Colonic mucosa (tissue), 4 donors: ENCODE data around the gene SLC29A2. TPM values are rescaled to one million over a fixed set of nuclear protein-coding genes. Genes with fewer than 3 reads are reported as not detected.
A peak's percentile ranks its signal among the peaks of the same experiment; 100 is the strongest.

Experiments used
- DNase-seq: peaks from one replicate; pipeline ENCODE4 v3.0.0-alpha.2; 2020
- H3K27ac ChIP-seq: fragments of 200-600 bp; one replicate; pipeline ENCODE4 v1.8.0; 2021
- H3K27me3 ChIP-seq: fragments of 200-600 bp; one replicate; pipeline ENCODE4 v1.8.0; 2021
- H3K36me3 ChIP-seq: fragments of 200-600 bp; one replicate; pipeline ENCODE4 v1.8.0; 2021
- H3K4me1 ChIP-seq: fragments of 200-600 bp; one replicate; pipeline ENCODE4 v1.8.0; 2021; ENCODE audit warnings: mild to moderate bottlenecking
- H3K4me3 ChIP-seq: fragments of 200-600 bp; one replicate; pipeline ENCODE4 v1.8.0; 2021
- H3K9ac ChIP-seq, 2 donors: one replicate each; pipeline ENCODE4 v1.7.0; 2013; ENCODE audit warnings: control low read depth in 2 of 2, low read depth in 2 of 2, low read length in 2 of 2
- H3K9me3 ChIP-seq: fragments of 200-600 bp; one replicate; pipeline ENCODE4 v1.8.0; 2021
- intact Hi-C: fragments of 100-400 bp; cut with DNase I; formaldehyde crosslinking; loops from one replicate; pipeline ENCODE4 v1.14.1; 2022
- total RNA-seq, 2 donors: library from RNA; stranded (reverse); fragmentation: NEBNext Ultra II Directional in 1 of 2; extraction: Animal tissue kit (Norgen Biotek cat#: 25700) in 1 of 2; gene quantifications; one replicate each; pipeline ENCODE4 v1.2.1, GENCODE V29; 2021
- TF ChIP-seq, protein P1 (sequence below): fragments of 200-600 bp; IDR thresholded peaks from one replicate; pipeline ENCODE4 v1.8.0; 2022; ENCODE audit warnings: antibody characterized with exemption, mild to moderate bottlenecking
- donor health status: healthy.
- donor health status: DM: no; HTN: no; CAD: no.
- donor health status: DM: no; HTN: no; CAD: no.

Gene SLC29A2
- total RNA-seq, 2 donors from 2014 or later: 20.2 to 28.3 TPM

DNA sequence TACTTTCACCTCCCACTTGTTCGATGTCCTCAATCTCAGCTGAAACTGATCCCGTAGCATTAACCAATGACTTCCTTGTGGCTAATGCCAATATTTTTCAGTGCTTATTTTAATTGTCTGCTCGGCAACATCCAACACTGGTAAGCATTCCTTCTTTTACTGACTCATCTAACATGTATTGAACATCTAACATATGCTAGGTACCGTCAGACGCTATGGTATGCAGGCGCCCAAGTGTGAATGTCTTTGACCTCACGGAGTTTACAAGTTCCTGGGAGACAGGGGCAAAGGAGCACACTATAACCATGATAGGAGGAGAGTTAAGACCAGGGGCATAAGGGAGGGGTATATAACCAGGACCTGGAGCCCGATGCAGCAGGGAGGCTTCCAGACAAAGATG lies 28.4 kb downstream of the SLC29A2 start:
- Histone ChIP-seq H3K9ac (peak overlapping the region in 1 of 2 donors; percentile 98), H3K36me3 (peaks cover 7% of the 10 kb centered on the region), H3K4me3 (no peak overlapping the region), H3K27ac (no peak overlapping the region), H3K4me1 (peaks cover 25% of the 10 kb centered on the region), H3K27me3 (no peaks in the 10 kb centered on the region), H3K9me3 (no peaks in the 10 kb centered on the region)
- no peak for DNase-seq
- intact Hi-C loops: no loop called here
- TF ChIP-seq, protein P1, sequence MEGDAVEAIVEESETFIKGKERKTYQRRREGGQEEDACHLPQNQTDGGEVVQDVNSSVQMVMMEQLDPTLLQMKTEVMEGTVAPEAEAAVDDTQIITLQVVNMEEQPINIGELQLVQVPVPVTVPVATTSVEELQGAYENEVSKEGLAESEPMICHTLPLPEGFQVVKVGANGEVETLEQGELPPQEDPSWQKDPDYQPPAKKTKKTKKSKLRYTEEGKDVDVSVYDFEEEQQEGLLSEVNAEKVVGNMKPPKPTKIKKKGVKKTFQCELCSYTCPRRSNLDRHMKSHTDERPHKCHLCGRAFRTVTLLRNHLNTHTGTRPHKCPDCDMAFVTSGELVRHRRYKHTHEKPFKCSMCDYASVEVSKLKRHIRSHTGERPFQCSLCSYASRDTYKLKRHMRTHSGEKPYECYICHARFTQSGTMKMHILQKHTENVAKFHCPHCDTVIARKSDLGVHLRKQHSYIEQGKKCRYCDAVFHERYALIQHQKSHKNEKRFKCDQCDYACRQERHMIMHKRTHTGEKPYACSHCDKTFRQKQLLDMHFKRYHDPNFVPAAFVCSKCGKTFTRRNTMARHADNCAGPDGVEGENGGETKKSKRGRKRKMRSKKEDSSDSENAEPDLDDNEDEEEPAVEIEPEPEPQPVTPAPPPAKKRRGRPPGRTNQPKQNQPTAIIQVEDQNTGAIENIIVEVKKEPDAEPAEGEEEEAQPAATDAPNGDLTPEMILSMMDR: no peak

DNA sequence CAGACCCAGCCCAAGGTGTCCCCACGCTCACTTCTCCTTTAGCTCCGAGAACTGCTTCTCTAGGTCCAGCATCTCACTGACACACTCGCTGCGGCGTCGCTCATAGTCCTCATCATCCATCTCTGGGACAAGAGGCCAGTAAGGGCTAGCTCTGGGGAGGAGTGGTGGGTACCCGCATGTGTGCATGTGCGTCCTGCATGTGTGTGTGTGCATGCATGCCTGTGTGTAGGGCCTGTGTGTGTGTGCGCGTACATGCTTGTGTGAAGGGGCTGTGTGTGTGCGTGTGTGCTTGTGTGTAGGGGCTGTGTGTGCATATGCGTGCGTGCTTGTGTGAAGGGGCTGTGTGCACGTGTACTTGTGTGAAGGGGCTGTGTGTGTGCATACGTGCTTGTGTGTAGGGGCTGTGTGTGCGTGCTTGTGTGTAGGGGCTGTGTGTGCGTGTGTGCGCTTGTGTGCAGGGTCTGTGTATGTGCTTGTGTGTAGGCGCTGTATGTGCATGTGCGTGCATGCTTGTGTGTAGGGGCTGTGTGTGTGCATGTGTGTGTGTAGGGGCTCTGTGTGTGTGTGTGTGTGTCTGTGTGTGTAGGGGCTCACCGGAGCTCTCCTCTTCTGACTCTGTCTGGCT lies 29.9 kb downstream of the SLC29A2 start:
- Histone ChIP-seq H3K27ac (no peak overlapping the region), H3K9me3 (no peaks in the 10 kb centered on the region), H3K27me3 (no peaks in the 10 kb centered on the region), H3K4me1 (peaks cover 28% of the 10 kb centered on the region), H3K4me3 (no peak overlapping the region), H3K36me3 (peaks cover 7% of the 10 kb centered on the region), H3K9ac (no peak overlapping the region)
- no peak for DNase-seq
- intact Hi-C loops: no loop called here
- TF ChIP-seq, protein P1: no peak

GRCh38 chr11:66340596-66341501 lies 30.7 kb downstream of the SLC29A2 start:
- Histone ChIP-seq H3K36me3 (peaks cover 7% of the 10 kb centered on the region), H3K9ac (no peak overlapping the region), H3K4me3 (no peak overlapping the region), H3K9me3 (no peaks in the 10 kb centered on the region), H3K4me1 (peaks cover 24% of the 10 kb centered on the region), H3K27ac (no peak overlapping the region), H3K27me3 (no peaks in the 10 kb centered on the region)
- DNase-seq: no peak
- intact Hi-C loops: no loop called here
- TF ChIP-seq, protein P1: no peak

GRCh38 chr11:66339686-66340483 lies 31.7 kb downstream of the SLC29A2 start:
- peaks cover 7% of the 10 kb centered on the region for H3K36me3 ChIP-seq

More at GRCh38 chr11:66339686-66340483, 31.7 kb downstream of the SLC29A2 start:
- Histone ChIP-seq H3K4me3 (no peak overlapping the region), H3K9me3 (no peaks in the 10 kb centered on the region), H3K27me3 (no peaks in the 10 kb centered on the region), H3K9ac (no peak overlapping the region), H3K4me1 (peaks cover 25% of the 10 kb centered on the region), H3K27ac (no peak overlapping the region)
- TF ChIP-seq, protein P1: no peak
- intact Hi-C loops: no loop called here
- no peak for DNase-seq
